Endothelial cell of umbilical vein (primary cell): ENCODE results near the gene HEBP1. TPM values are rescaled to one million over a fixed set of nuclear protein-coding genes. Genes with fewer than 3 reads are reported as not detected.

Experiments used
- BruUV-seq: library from RNA; stranded (reverse); fragments of 400-500 nt; replicated peaks from 2 replicates; lab custom pipeline; 2021; lab: Mats Ljungman, UMichigan
- CTCF ChIA-PET: fragments of 300-600, 350-600 bp; sonication (Branson Sonifier 250); formaldehyde crosslinking; loops from one replicate; lab custom pipeline; 2021; ENCODE audit warnings: antibody characterized with exemption, inconsistent platforms; lab: Charles Lee
- POLR2A ChIA-PET: fragments of 300-600, 350-600 bp; sonication (Branson Sonifier 250); formaldehyde crosslinking; loops from one replicate; lab custom pipeline; 2021; ENCODE audit warnings: antibody characterized with exemption, inconsistent platforms; lab: Charles Lee
- DNase-seq: peaks from one replicate; pipeline ENCODE4 v3.0.0-alpha.2; 2011; ENCODE audit warnings: low read depth, low spot score
- FAIRE-seq: peaks from 2 replicates; lab custom pipeline; 2011; peaks lifted over from hg19 to GRCh38; lab: Jason Lieb, UNC
- H2AFZ ChIP-seq: 2 replicates; pipeline ENCODE4 v1.6.0; 2012; ENCODE audit warnings: low read depth, low read length, control low read depth, inconsistent platforms
- H3K27ac ChIP-seq: 2 replicates; pipeline ENCODE4 v1.5.1; 2011; ENCODE audit warnings: low read depth, mild to moderate bottlenecking, control low read depth, low read length, moderate library complexity; ENCODE audit not compliant: insufficient read depth
- H3K27me3 ChIP-seq, 2 experiments: 2 replicates each; pipeline versions ENCODE4 v1.6.0 to v1.6.1; 2011; ENCODE audit warnings: low read length in 2 of 2, mixed read lengths in 1 of 2; ENCODE audit not compliant: control insufficient read depth in 2 of 2, insufficient read depth in 2 of 2
- H3K36me3 ChIP-seq, 2 experiments: 2 replicates in 1 of 2; 3 replicates in 1 of 2; pipeline ENCODE4 v1.5.1; 2011; ENCODE audit warnings: low read length in 2 of 2, mild to moderate bottlenecking in 1 of 2, moderate library complexity in 1 of 2; ENCODE audit not compliant: control insufficient read depth in 2 of 2, insufficient read depth in 2 of 2; ENCODE audit errors: extremely low read depth in 1 of 2
- H3K4me1 ChIP-seq: 3 replicates; pipeline ENCODE4 v1.5.1; 2011; ENCODE audit warnings: mild to moderate bottlenecking, low read length; ENCODE audit not compliant: control insufficient read depth, insufficient read depth; ENCODE audit errors: extremely low read depth
- H3K4me2 ChIP-seq: 2 replicates; pipeline ENCODE4 v1.6.1; 2011; ENCODE audit warnings: low read length, control low read depth, mixed read lengths; ENCODE audit not compliant: insufficient read depth
- H3K4me3 ChIP-seq, 3 experiments: fragments of 200-600 bp in 1 of 3; sonication (generic), shearing (Covaris generic) in 1 of 3; replicated peaks in 1 of 3; 2 replicates each; pipeline ENCODE4 v1.5.1; 2011 to 2016; ENCODE audit warnings: control low read depth in 3 of 3, low read length in 3 of 3, mild to moderate bottlenecking in 2 of 3, inconsistent platforms in 1 of 3, low read depth in 1 of 3, moderate library complexity in 1 of 3; ENCODE audit not compliant: insufficient read depth in 1 of 3
- H3K79me2 ChIP-seq: 2 replicates; pipeline ENCODE4 v1.6.0; 2012; ENCODE audit warnings: low read length, inconsistent platforms; ENCODE audit not compliant: control insufficient read depth, insufficient read depth
- H3K9ac ChIP-seq: replicated peaks from 2 replicates; pipeline ENCODE3; 2011; ENCODE audit warnings: low read length, control low read depth; ENCODE audit not compliant: insufficient read depth; ENCODE audit errors: extremely low read depth
- H3K9me1 ChIP-seq: replicated peaks from 3 replicates; pipeline ENCODE4 v1.6.0; 2011; ENCODE audit warnings: mild to moderate bottlenecking, low read length; ENCODE audit not compliant: control insufficient read depth, insufficient read depth; ENCODE audit errors: extremely low read depth
- H3K9me3 ChIP-seq: replicated peaks from 2 replicates; pipeline ENCODE4 v1.5.1; 2012; ENCODE audit warnings: low read length, inconsistent platforms; ENCODE audit not compliant: control insufficient read depth, insufficient read depth
- H4K20me1 ChIP-seq: replicated peaks from 2 replicates; pipeline ENCODE3; 2011; ENCODE audit warnings: mild to moderate bottlenecking, low read length; ENCODE audit not compliant: control insufficient read depth, insufficient read depth; ENCODE audit errors: extremely low read depth
- CTCF ChIP-seq, 2 donors: IDR thresholded peaks; 1 replicate in 1 of 2; 2 replicates in 1 of 2; pipeline ENCODE4 v1.5.1; 2011; ENCODE audit warnings: low read length in 2 of 2, mild to moderate bottlenecking in 2 of 2, moderate library complexity in 2 of 2, control low read depth in 1 of 2, inconsistent platforms in 1 of 2, low read depth in 1 of 2; ENCODE audit not compliant: insufficient read depth in 1 of 2; ENCODE audit errors: extremely low read depth in 1 of 2
- EZH2 ChIP-seq: IDR thresholded peaks from 2 replicates; pipeline ENCODE4 v1.6.1; 2012; ENCODE audit warnings: borderline replicate concordance, low read depth, mild to moderate bottlenecking, moderate library complexity, low read length, inconsistent platforms; ENCODE audit not compliant: severe bottlenecking
- FOS ChIP-seq: IDR thresholded peaks from 2 replicates; pipeline ENCODE4 v1.6.1; 2011; ENCODE audit warnings: mild to moderate bottlenecking, low read length, moderate library complexity, borderline replicate concordance; ENCODE audit not compliant: insufficient read depth
- GATA2 ChIP-seq: IDR thresholded peaks from 2 replicates; pipeline ENCODE4 v1.7.0; 2011; ENCODE audit warnings: low read depth, mild to moderate bottlenecking, moderate library complexity, mixed read lengths, low read length; ENCODE audit not compliant: insufficient read length, insufficient read depth
- MAX ChIP-seq: IDR thresholded peaks from 2 replicates; pipeline ENCODE4 v1.6.1; 2011; ENCODE audit not compliant: insufficient read depth, insufficient read length
- MYC ChIP-seq: IDR thresholded peaks from one replicate; pipeline ENCODE4 v1.6.1; 2011; ENCODE audit warnings: mild to moderate bottlenecking, low read depth, low read length
- POLR2A ChIP-seq: IDR thresholded peaks from 2 replicates; pipeline ENCODE4 v1.6.1; 2012; ENCODE audit warnings: low read depth, mild to moderate bottlenecking, control low read depth, low read length
- dilution Hi-C: fragments of 300-500 bp; cut with MboI; formaldehyde crosslinking; loops from one replicate; pipeline ENCODE4 v1.15.0; 2019; ENCODE audit warnings: low sequenced_read_pairs; ENCODE audit not compliant: extremely low pct_ligation_motif_present
- intact Hi-C: fragments of 100-400 bp; cut with micrococcal nuclease; formaldehyde crosslinking; loops from one replicate; pipeline ENCODE4 v1.10.0; 2022
- polyA plus RNA-seq, 4 experiments: library from polyadenylated mRNA; depleted of rRNA in 3 of 4; stranded (reverse) in 3 of 4; unstranded in 1 of 4; fragments of >200 nt; gene quantifications; 2 replicates each; pipeline versions ENCODE4 v1.2.1 to v1.2.3, GENCODE V29; 2011 to 2012; ENCODE audit warnings: missing spikeins in 1 of 4
- total RNA-seq: library from RNA; stranded (reverse); gene quantifications from 2 replicates; pipeline ENCODE4 v1.2.3, GENCODE V29; 2021

HEBP1 gene
- total and polyA plus RNA-seq, 2 donors (not counting 3 experiments of a cell fraction or from before 2014, with no cell fraction given) = 23.1 to 59.5 TPM

GRCh38 chr12:13011098-13011497 lies 11.0 kb upstream of the HEBP1 start:
- Histone ChIP-seq H3K9me3 (no peaks in the 10 kb centered on the region), H3K27ac (no peak overlapping the region), H3K79me2 (no peaks in the 10 kb centered on the region), H3K36me3 (no peaks in the 10 kb centered on the region), H3K4me1 (no peaks in the 10 kb centered on the region), H3K9me1 (no peaks in the 10 kb centered on the region), H4K20me1 (no peaks in the 10 kb centered on the region), H2AFZ (no peak overlapping the region), H3K27me3 (no peaks in the 10 kb centered on the region), H3K4me2 (no peak overlapping the region), H3K9ac (no peak overlapping the region), H3K4me3 (no peak overlapping the region)
- DNase-seq (no peak), FAIRE-seq (no peak)
- CTCF ChIA-PET = no interaction called here
- POLR2A ChIA-PET = no interaction called here
- intact Hi-C loops = no loop called here
- dilution Hi-C loops = no loop called here
- TF ChIP-seq FOS = no peak
- TF ChIP-seq MYC = no peak
- TF ChIP-seq POLR2A = no peak
- no peak for TF ChIP-seq MAX
- TF ChIP-seq CTCF (IDR thresholded peaks at IDR 0.05; ENCODE audit: extremely low read depth in 1 of 2, insufficient read depth in 1 of 2, low read depth in 1 of 2, low read length in 2 of 2) = no peak
- TF ChIP-seq EZH2 = no peak
- TF ChIP-seq GATA2 = no peak
- no TSS peak for BruUV-seq
